GM12891 (cell line): ENCODE results near the gene NFATC1.

Experiments used
- PAX5 ChIP-seq: IDR thresholded peaks from 2 replicates; pipeline ENCODE4 v1.6.1; 2011; ENCODE audit warnings: low read length, moderate library complexity, mild to moderate bottlenecking; ENCODE audit not compliant: insufficient read depth, severe bottlenecking
- POLR2A ChIP-seq: IDR thresholded peaks from 2 replicates; pipeline ENCODE4 v1.6.1; 2011; ENCODE audit warnings: low read depth, low read length, control low read depth
- POLR2AphosphoS5 ChIP-seq: IDR thresholded peaks from 2 replicates; pipeline ENCODE4 v1.6.1; 2011; ENCODE audit warnings: low read depth, low read length, control low read depth
- POU2F2 ChIP-seq: IDR thresholded peaks from 2 replicates; pipeline ENCODE4 v1.6.1; 2011; ENCODE audit warnings: low read depth, mild to moderate bottlenecking, control low read depth, low read length, moderate library complexity
- SPI1 ChIP-seq: IDR thresholded peaks from 2 replicates; pipeline ENCODE4 v1.6.1; 2011; ENCODE audit warnings: low read depth, low read length, control low read depth
- TAF1 ChIP-seq: IDR thresholded peaks from 2 replicates; pipeline ENCODE4 v1.6.1; 2011; ENCODE audit warnings: low read depth, low read length, control low read depth

DNA sequence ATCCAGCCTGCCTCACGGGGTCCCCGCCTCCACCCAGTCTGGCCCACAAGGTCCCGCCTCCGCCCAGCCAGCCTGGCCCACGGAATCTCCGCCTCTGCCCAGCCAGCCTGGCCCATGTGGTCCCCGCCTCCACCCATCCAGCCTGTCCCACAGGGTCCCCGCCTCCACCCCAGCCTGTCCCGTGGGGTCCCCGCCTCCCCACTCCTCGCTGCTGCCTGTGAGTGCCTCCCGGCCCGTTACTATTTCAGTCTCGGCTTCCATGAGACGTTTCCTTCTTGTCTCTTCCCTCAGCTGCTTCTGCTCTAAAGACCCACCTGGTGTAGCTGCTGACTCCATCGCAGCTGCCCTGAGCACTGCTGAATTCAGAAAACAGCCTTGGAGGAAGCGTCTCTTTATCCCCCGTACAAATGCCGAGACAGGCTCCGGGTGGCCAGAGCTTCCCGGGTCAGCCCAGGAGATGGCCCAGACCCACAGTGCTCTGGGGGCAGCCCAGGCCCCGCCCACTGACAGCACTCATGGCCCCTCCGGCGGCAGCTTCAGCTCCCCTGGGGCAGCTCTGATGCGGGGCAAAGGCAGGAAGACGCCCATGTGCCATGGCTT is 69.8 kb downstream of the NFATC1 start:
- TF ChIP-seq POLR2AphosphoS5 (no peak), POLR2A (peak; percentile 17; the same call in 1 of the 2 replicates), TAF1 (no peak), SPI1 (no peak), POU2F2 (no peak), PAX5 (no peak)
